Mammary epithelial cell (primary cell): ENCODE measurements around the gene MUC20.

Experiments used
- CTCF ChIP-seq, 2 donors: IDR thresholded peaks in 1 of 2; conservative IDR thresholded peaks in 1 of 2; 2 replicates each; pipeline ENCODE4 v1.5.1; 2011 to 2012; ENCODE audit warnings: inconsistent platforms in 2 of 2, low read length in 2 of 2, mild to moderate bottlenecking in 2 of 2, control low read depth in 1 of 2, low read depth in 1 of 2; ENCODE audit not compliant: insufficient read depth in 1 of 2; ENCODE audit errors: extremely low read depth in 1 of 2
- EZH2 ChIP-seq: IDR thresholded peaks from 2 replicates; pipeline ENCODE4 v1.6.1; 2012; ENCODE audit warnings: low read length, inconsistent platforms, borderline replicate concordance

GRCh38 chr3:195692354-195692685 lies 28.5 kb upstream of the MUC20 start:
- TF ChIP-seq EZH2 (no peak), CTCF (conservative IDR thresholded peaks at IDR 0.05 in 1 of 2, IDR thresholded peaks at IDR 0.05 in 1 of 2; ENCODE audit: extremely low read depth in 1 of 2, insufficient read depth in 1 of 2, low read depth in 1 of 2, low read length in 2 of 2) (no peak)
